HepG2 (cell line): Measurements from ENCODE around the gene SLC22A23. TPM values are rescaled to one million over a fixed set of nuclear protein-coding genes. Genes with fewer than 3 reads are reported as not detected.

ENCODE experiments used
- ATAC-seq: fragments of 200-7000 bp; cut with Tn5 transposase; 3 replicates; pipeline ENCODE4 v1.9.1; 2020; ENCODE audit warnings: mild to moderate bottlenecking, moderate library complexity
- BruUV-seq: library from RNA; stranded (reverse); fragments of 400-500 nt; replicated peaks from 2 replicates; lab custom pipeline; 2021; lab: Mats Ljungman, UMichigan
- CTCF ChIA-PET: fragments of 300-600 bp; formaldehyde crosslinking; extraction: SDS; loops from one replicate; lab custom pipeline; 2021; ENCODE audit warnings: low total read pairs, inconsistent platforms, low intra/inter-chr PET ratio; lab: Yijun Ruan, JAX
- POLR2A ChIA-PET: fragments of 350-600 bp; sonication (Branson Sonifier 250); formaldehyde crosslinking; loops from one replicate; lab custom pipeline; 2020; ENCODE audit warnings: antibody characterized with exemption, inconsistent platforms; lab: Yijun Ruan, JAX
- DNase-seq: peaks from one replicate; pipeline ENCODE4 v3.0.0-alpha.2; 2015; ENCODE audit warnings: low spot score
- FAIRE-seq: peaks from 3 replicates; lab custom pipeline; 2011; peaks lifted over from hg19 to GRCh38; lab: Jason Lieb, UNC
- H2AFZ ChIP-seq: one replicate; pipeline ENCODE4 v1.6.1; 2011; ENCODE audit warnings: low read length, inconsistent platforms
- H3K27ac ChIP-seq: fragments of 300-600 bp; 3 replicates; pipeline ENCODE4 v1.8.0; 2011; ENCODE audit warnings: mixed run types, mild to moderate bottlenecking, mixed read lengths, low read length, inconsistent platforms; ENCODE audit not compliant: insufficient read depth; ENCODE audit errors: extremely low read length
- H3K27me3 ChIP-seq, 2 experiments: fragments of 200-600 bp in 1 of 2; 2 replicates in 1 of 2; 3 replicates in 1 of 2; pipeline versions ENCODE4 v1.6.0 to v1.8.0; 2011; ENCODE audit warnings: low read length in 2 of 2, mild to moderate bottlenecking in 2 of 2, moderate library complexity in 2 of 2, inconsistent platforms in 1 of 2; ENCODE audit not compliant: insufficient read depth in 2 of 2, control insufficient read depth in 1 of 2
- H3K36me3 ChIP-seq, 2 experiments: fragments of 200-600 bp in 1 of 2; replicated peaks in 1 of 2; 2 replicates in 1 of 2; 3 replicates in 1 of 2; pipeline versions ENCODE4 v1.5.1 to v1.8.0; 2011; ENCODE audit warnings: low read length in 2 of 2, inconsistent platforms in 1 of 2; ENCODE audit not compliant: insufficient read depth in 2 of 2, control insufficient read depth in 1 of 2
- H3K4me1 ChIP-seq: 2 replicates; pipeline ENCODE4 v1.5.1; 2012; ENCODE audit warnings: low read length, inconsistent platforms; ENCODE audit not compliant: insufficient read depth
- H3K4me2 ChIP-seq: 2 replicates; pipeline ENCODE4 v1.6.0; 2011; ENCODE audit warnings: low read depth, low read length, inconsistent platforms
- H3K4me3 ChIP-seq, 3 experiments: fragments of 200-600 bp in 1 of 3; sonication (generic), shearing (Covaris generic) in 1 of 3; replicated peaks in 1 of 3; 2 replicates each; pipeline ENCODE4 v1.5.1; 2011 to 2016; ENCODE audit warnings: low read length in 3 of 3, inconsistent platforms in 2 of 3, low read depth in 2 of 3, mild to moderate bottlenecking in 2 of 3, control low read depth in 1 of 3, mixed read lengths in 1 of 3; ENCODE audit not compliant: insufficient read depth in 1 of 3
- H3K79me2 ChIP-seq: one replicate; pipeline ENCODE4 v1.6.1; 2011; ENCODE audit warnings: low read length, inconsistent platforms; ENCODE audit not compliant: insufficient read depth
- H3K9ac ChIP-seq: 2 replicates; pipeline ENCODE4 v1.6.0; 2011; ENCODE audit warnings: mild to moderate bottlenecking, low read depth, low read length, inconsistent platforms; ENCODE audit not compliant: insufficient read depth
- H3K9me3 ChIP-seq: 2 replicates; pipeline ENCODE4 v1.5.1; 2012; ENCODE audit warnings: mild to moderate bottlenecking, low read length
- H4K20me1 ChIP-seq: 2 replicates; pipeline ENCODE4 v1.6.0; 2011; ENCODE audit warnings: inconsistent platforms, mild to moderate bottlenecking, low read length, moderate library complexity; ENCODE audit not compliant: insufficient read depth
- FIP1L1 ChIP-seq: fragments of 200-400 bp; formaldehyde crosslinking; IDR thresholded peaks from 2 replicates; pipeline ENCODE4 v1.6.1; 2018; ENCODE audit warnings: low read depth, mild to moderate bottlenecking, low read length, moderate library complexity, borderline replicate concordance; ENCODE audit not compliant: insufficient read depth
- PRPF4 ChIP-seq: fragments of 200-400 bp; formaldehyde crosslinking; IDR thresholded peaks from 2 replicates; pipeline ENCODE4 v1.6.1; 2016; ENCODE audit warnings: low read length, low read depth; ENCODE audit not compliant: poor library complexity, severe bottlenecking
- ZNF597 ChIP-seq: sonication (generic); formaldehyde crosslinking; IDR thresholded peaks from 2 replicates; pipeline ENCODE4 v1.5.0; 2020; ENCODE audit warnings: missing genetic modification reagents
- ZNF646 ChIP-seq: sonication (generic); formaldehyde crosslinking; IDR thresholded peaks from 2 replicates; pipeline ENCODE4 v1.9.0; 2021; ENCODE audit warnings: mild to moderate bottlenecking, missing genetic modification reagents
- ZUFSP ChIP-seq: sonication (generic); formaldehyde crosslinking; IDR thresholded peaks from 2 replicates; pipeline ENCODE4 v1.9.0; 2021; ENCODE audit warnings: missing genetic modification reagents, mild to moderate bottlenecking, borderline replicate concordance
- WGBS: methylation state at CpG from one replicate; pipeline ENCODE4 v1.1.6; 2017; ENCODE audit warnings: low lambda C conversion rate; 5-methylcytosine and 5-hydroxymethylcytosine counted together
- in situ Hi-C: cut with HindIII; loops from 2 replicates; pipeline ENCODE4 v1.10.0; 2017; ENCODE audit warnings: low pct_unique_long_range_greater_than_20kb; ENCODE audit not compliant: extremely low pct_ligation_motif_present
- intact Hi-C: fragments of 100-400 bp; cut with micrococcal nuclease; formaldehyde crosslinking; loops from one replicate; pipeline ENCODE4 v1.10.0; 2022; ENCODE audit not compliant: unreplicated experiment
- polyA plus RNA-seq, 8 experiments: library from polyadenylated mRNA; depleted of rRNA in 3 of 8; stranded (reverse) in 7 of 8; unstranded in 1 of 8; fragments of >200 nt; fragmentation: Illumina TruSeq in 4 of 8; extraction: Trizol in 4 of 8; gene quantifications; 2 replicates each; pipeline versions ENCODE4 v1.2.1 to v1.2.3, GENCODE V29; 2011 to 2016; ENCODE audit warnings: low read depth in 4 of 8, missing spikeins in 1 of 8, mixed read lengths in 1 of 8; ENCODE audit not compliant: insufficient read depth in 1 of 8
- total RNA-seq, 5 experiments: library from RNA; depleted of rRNA; stranded (reverse); fragments of >200 nt; fragmentation: Illumina TruSeq; extraction: Trizol; gene quantifications; 2 replicates each; pipeline ENCODE4 v1.2.3, GENCODE V29; 2016; ENCODE audit warnings: low read depth in 1 of 5
- TF ChIP-seq, protein P1 (sequence below): sonication (generic); IDR thresholded peaks from 2 replicates; pipeline ENCODE4 v1.6.1; 2016; ENCODE audit warnings: low read depth, borderline replicate concordance
- TF ChIP-seq, protein P2 (sequence below): sonication (generic); formaldehyde crosslinking; IDR thresholded peaks from 2 replicates; pipeline ENCODE4 v1.5.0; 2020; ENCODE audit warnings: missing genetic modification reagents

The SLC22A23 gene
- total and polyA plus RNA-seq, 2 of the 13 experiments (the other 11 are each of a cell fraction or from before 2014, with no cell fraction given) = 11.8 to 17.5 TPM

DNA sequence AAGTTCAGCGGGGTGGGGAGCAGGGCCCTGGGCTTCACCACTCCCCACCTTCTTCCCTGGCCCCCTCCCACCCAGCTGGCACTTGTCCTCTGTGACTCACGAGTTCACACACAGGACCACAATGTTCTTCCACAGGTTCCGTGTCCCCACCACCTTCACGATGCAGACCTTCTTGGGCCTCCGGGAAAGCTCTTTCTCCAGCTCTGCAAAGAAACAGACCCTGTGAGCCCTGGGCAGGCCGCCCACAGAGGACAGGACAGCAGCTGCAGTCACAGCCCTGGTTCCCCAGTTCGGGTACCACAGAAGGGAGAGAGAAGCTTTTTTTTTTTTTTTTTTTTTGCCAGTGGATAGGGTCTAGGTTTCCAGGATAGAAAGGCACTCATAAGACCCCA is 167.2 kb downstream of the SLC22A23 start:
- no peak for DNase-seq
- Histone ChIP-seq H3K4me1 (no peaks in the 10 kb centered on the region), H3K27me3 (no peaks in the 10 kb centered on the region), H3K79me2 (no peaks in the 10 kb centered on the region), H3K9me3 (no peaks in the 10 kb centered on the region), H2AFZ (no peak overlapping the region), H4K20me1 (no peaks in the 10 kb centered on the region), H3K4me3 (no peak overlapping the region), H3K36me3 (peaks cover 47 to 72% of the 10 kb centered on the region in 2 experiments), H3K4me2 (no peak overlapping the region), H3K9ac (no peak overlapping the region), H3K27ac (no peak overlapping the region)
- no peak for ATAC-seq
- intact Hi-C loops (loop anchor here (5.0 kb wide), 1 partner anchor 1573 kb away; no protein-coding TSS in a partner anchor), in situ Hi-C loops (loop anchor here (25.0 kb wide), 1 partner anchor 698 kb away; no protein-coding TSS in a partner anchor)
- 95% methylated on average over 7 of the region's 7 CpGs for WGBS
- FAIRE-seq = no peak
- no TSS peak for BruUV-seq
- ChIA-PET POLR2A (no interaction called here), CTCF (no interaction called here)
- TF ChIP-seq ZNF646 (CRISPR knock-in tag) (no peak), ZNF597 (no peak), ZUFSP (CRISPR knock-in tag) (no peak), FIP1L1 (no peak), PRPF4 (no peak)
- TF ChIP-seq, protein P1, sequence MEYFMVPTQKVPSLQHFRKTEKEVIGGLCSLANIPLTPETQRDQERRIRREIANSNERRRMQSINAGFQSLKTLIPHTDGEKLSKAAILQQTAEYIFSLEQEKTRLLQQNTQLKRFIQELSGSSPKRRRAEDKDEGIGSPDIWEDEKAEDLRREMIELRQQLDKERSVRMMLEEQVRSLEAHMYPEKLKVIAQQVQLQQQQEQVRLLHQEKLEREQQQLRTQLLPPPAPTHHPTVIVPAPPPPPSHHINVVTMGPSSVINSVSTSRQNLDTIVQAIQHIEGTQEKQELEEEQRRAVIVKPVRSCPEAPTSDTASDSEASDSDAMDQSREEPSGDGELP = no peak
- TF ChIP-seq, protein P2, sequence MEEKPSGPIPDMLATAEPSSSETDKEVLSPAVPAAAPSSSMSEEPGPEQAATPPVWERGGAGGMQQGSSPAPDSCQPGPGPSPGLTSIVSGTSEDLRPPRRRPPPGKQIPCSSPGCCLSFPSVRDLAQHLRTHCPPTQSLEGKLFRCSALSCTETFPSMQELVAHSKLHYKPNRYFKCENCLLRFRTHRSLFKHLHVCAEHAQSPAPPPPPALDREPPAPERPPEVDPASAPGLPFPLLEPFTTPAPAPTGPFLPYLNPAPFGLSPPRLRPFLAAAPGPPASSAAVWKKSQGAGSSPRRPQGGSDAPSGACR (CRISPR knock-in tag) = no peak
